Astrocyte of the cerebellum (primary cell): Measurements from ENCODE around the gene SLC37A4.

Source experiments
- DNase-seq: peaks from one replicate; pipeline ENCODE4 v3.0.0-alpha.2; 2011; ENCODE audit warnings: low read depth
- H3K4me3 ChIP-seq: 2 replicates; pipeline ENCODE4 v1.5.1; 2011; ENCODE audit warnings: mild to moderate bottlenecking, low read depth, low read length, moderate library complexity
- in situ Hi-C: cut with HindIII; loops from 2 replicates; pipeline ENCODE4 v1.10.0; 2017; ENCODE audit warnings: low sequenced_read_pairs
- TF ChIP-seq, protein P1 (sequence below): IDR thresholded peaks from 2 replicates; pipeline ENCODE4 v1.5.1; 2012; ENCODE audit warnings: low read length, low read depth, moderate library complexity, mild to moderate bottlenecking; ENCODE audit errors: missing control alignments

SLC37A4 gene

DNA sequence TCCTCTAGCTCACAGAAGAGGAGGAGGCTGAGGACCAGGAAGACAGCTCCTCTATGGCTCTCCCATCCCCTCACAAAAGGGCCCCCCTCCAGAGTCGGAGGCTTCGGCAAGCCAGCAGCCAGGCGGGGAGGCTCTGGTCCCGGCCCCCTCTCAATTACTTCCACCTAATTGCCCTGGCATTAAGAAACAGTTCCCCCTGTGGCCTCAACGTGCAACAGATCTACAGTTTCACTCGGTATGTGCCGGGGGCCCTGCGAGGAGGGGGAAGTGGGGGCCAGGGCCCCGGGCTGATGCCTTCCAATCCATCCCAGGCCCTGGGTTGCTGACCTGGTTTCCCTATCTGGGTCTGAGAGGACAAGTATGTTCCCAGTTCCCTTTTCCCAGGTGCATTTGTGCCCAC, 51.2 kb downstream of the SLC37A4 start:
- no peak for DNase-seq
- TF ChIP-seq, protein P1, sequence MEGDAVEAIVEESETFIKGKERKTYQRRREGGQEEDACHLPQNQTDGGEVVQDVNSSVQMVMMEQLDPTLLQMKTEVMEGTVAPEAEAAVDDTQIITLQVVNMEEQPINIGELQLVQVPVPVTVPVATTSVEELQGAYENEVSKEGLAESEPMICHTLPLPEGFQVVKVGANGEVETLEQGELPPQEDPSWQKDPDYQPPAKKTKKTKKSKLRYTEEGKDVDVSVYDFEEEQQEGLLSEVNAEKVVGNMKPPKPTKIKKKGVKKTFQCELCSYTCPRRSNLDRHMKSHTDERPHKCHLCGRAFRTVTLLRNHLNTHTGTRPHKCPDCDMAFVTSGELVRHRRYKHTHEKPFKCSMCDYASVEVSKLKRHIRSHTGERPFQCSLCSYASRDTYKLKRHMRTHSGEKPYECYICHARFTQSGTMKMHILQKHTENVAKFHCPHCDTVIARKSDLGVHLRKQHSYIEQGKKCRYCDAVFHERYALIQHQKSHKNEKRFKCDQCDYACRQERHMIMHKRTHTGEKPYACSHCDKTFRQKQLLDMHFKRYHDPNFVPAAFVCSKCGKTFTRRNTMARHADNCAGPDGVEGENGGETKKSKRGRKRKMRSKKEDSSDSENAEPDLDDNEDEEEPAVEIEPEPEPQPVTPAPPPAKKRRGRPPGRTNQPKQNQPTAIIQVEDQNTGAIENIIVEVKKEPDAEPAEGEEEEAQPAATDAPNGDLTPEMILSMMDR, result no peak
- in situ Hi-C loops, result no loop called here
- no peak overlapping the region for H3K4me3 ChIP-seq

DNA sequence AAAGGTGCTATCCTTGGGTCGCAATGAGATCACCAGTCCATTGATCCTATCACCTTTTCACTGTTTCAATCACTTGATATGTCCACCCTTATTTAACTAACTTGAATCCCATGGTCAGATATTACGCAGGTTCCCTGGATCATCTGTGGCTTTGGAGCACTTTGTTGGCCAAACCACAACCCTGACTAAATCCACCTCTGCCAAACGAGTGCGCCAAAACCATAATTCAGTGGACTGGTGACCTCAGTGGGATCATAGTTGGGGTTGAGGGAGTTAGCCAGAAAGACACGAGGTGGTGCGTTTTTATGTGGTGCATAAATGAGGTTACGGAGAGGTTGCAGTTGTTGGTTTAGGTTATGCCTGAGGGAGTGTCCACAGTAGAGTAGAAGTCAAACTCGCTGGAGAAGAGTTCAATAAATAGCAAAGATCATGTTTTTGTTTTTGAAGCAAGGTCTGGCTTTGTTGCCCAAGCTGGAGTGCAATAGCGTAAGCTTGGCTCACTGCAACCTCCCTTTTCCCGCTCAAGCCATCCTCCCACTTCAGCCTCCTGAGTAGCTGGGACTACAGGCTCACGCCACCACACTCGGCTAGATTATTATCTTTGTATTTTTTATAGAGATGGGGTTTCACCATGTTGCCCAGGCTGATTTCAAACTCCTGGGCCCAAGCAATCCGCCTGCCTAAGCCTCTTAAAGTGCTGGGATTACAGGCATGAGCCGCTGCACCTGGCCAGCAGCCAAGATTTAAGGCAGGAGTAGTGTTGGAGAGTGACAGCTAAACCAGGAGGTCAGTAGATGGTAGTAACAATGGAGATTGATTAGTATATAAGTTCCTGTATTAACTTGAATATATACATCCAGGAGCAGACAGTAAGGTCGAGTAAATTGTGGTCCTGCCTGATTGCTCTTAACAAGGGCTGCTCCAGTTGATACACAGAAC, 54.6 kb downstream of the SLC37A4 start:
- peak; percentile 65 for DNase-seq

More for the DNA sequence above, 54.6 kb downstream of the SLC37A4 start:
- TF ChIP-seq, protein P1, result no peak
- in situ Hi-C loops, result no loop called here
- no peak overlapping the region for H3K4me3 ChIP-seq
